Duodenal mucosa (tissue), 2 donors: ENCODE results near the gene CISH.

Source experiments
- H3K27ac ChIP-seq: one replicate; pipeline ENCODE4 v1.7.0; 2013; ENCODE audit warnings: low read depth, low read length
- H3K27me3 ChIP-seq, 2 donors: one replicate each; pipeline ENCODE4 v1.7.0; 2013; ENCODE audit warnings: low read length in 2 of 2, control low read depth in 1 of 2; ENCODE audit not compliant: insufficient read depth in 2 of 2, control insufficient read depth in 1 of 2
- H3K36me3 ChIP-seq, 2 donors: one replicate each; pipeline ENCODE4 v1.7.0; 2013; ENCODE audit warnings: low read length in 2 of 2, control low read depth in 1 of 2; ENCODE audit not compliant: insufficient read depth in 2 of 2, control insufficient read depth in 1 of 2
- H3K4me1 ChIP-seq, 2 donors: one replicate each; pipeline ENCODE4 v1.7.0; 2013; ENCODE audit warnings: low read length in 2 of 2, control low read depth in 1 of 2; ENCODE audit not compliant: insufficient read depth in 2 of 2, control insufficient read depth in 1 of 2
- H3K4me3 ChIP-seq, 2 donors: one replicate each; pipeline ENCODE4 v1.7.0; 2013; ENCODE audit warnings: low read length in 2 of 2, low read depth in 1 of 2
- H3K9ac ChIP-seq, 2 donors: one replicate each; pipeline ENCODE4 v1.7.0; 2013; ENCODE audit warnings: low read length in 2 of 2, low read depth in 1 of 2
- H3K9me3 ChIP-seq, 2 donors: one replicate each; pipeline ENCODE4 v1.7.0; 2013; ENCODE audit warnings: low read length in 2 of 2, control low read depth in 1 of 2; ENCODE audit not compliant: control insufficient read depth in 1 of 2

Gene CISH, protein sequence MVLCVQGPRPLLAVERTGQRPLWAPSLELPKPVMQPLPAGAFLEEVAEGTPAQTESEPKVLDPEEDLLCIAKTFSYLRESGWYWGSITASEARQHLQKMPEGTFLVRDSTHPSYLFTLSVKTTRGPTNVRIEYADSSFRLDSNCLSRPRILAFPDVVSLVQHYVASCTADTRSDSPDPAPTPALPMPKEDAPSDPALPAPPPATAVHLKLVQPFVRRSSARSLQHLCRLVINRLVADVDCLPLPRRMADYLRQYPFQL

DNA sequence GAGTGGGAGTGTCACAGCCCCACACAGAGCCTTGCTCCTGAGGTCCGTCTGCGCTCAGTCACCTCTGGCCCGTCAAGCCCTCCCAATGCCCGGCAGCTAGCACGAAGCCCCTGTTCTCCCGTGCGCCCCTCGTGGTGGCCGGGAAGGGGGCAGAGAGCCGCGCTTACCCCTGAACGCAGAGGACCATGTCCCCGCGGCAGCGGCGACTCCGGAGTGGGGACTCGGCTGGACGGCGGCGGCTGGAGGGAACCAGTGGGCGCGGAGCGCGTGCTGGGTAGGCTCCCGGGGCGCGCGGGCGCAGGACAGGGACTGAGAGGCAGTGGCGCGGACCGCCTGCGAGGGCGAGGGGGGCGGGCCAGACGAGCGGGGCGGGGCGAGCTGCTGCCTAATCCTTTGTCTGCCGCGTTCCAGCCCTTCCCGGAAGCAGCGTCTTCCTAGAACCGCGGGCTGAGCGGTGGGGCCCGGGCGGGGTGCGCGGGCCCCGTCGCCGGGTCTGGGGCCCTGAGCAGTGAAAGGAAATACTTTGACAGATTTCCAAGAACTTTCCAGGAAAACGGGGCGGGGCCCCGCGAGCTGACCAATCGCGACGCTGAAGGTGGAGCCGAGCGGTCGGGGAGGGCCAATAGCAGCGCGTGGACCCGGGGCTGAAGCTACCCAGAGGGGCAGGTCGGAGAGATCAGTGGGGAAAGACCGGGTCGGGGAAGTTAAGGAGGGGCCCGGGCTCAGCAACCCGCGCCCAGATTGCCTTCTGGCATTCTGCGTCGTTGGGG is at the start of gene CISH:
Gene CISH (minus strand): TSS at position 311 of the 770 bp plus-strand sequence. CDS start 124 bp downstream, at position 187.
- peak within 1 kb of the TSS; percentile 89 for H3K27ac ChIP-seq
- H3K27me3 ChIP-seq = no peaks in the 10 kb centered on the region
- no peaks in the 10 kb centered on the region for H3K9me3 ChIP-seq
- peaks cover 22 to 23% of the 10 kb centered on the region in 2 donors for H3K36me3 ChIP-seq
- peak within 1 kb of the TSS; percentile 88 to 97 for H3K9ac ChIP-seq
- peak within 1 kb of the TSS; percentile 89 to 92 for H3K4me3 ChIP-seq
- H3K4me1 ChIP-seq = peaks cover 50 to 67% of the 10 kb centered on the region in 2 donors

DNA sequence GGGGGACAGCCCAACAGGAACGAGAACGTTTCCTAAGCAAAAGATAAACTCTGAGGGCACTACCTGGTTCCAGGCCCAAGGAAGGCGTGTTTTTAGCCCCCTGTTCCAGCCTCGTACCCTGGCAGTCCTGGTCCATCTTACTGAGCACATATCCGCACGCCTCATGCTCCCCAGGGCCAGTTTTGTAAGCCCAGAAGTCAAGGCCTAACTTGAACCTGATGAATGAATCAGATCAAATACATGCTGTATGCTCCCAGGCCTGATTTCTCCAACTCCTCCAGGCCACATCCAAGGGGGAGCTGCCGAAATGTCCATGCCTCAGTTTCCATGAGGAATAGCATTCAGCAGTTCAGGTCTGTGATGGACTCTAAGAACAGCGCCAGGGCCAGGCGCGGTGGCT is 48.8 kb upstream of the CISH start:
- no peak overlapping the region for H3K27ac ChIP-seq
- no peaks in the 10 kb centered on the region for H3K36me3 ChIP-seq
- no peaks in the 10 kb centered on the region for H3K9me3 ChIP-seq
- H3K9ac ChIP-seq = no peak overlapping the region
- peaks cover 0 to 4% of the 10 kb centered on the region in 2 donors for H3K27me3 ChIP-seq
- H3K4me3 ChIP-seq = no peak overlapping the region
- no peaks in the 10 kb centered on the region for H3K4me1 ChIP-seq

DNA sequence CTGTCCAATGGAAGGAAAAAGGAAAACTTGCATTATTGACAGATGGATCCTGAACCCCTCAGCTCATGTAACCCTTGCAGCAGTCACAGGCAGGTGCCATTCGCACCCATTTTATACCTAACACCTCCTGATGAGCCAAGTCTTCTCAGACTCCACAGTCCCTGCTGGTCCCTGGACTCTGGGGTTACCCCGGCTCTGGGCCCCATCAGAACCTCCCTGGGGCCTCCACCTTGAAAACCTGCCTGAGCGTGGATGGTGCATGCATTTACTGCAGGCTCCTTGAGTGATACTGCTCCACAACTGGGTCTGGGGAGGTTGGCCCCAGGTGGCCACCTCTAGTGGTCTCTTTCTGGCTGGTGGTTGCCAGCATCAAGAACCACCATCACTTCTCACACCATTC is 47.3 kb upstream of the CISH start:
- H3K36me3 ChIP-seq = no peaks in the 10 kb centered on the region
- no peaks in the 10 kb centered on the region for H3K27me3 ChIP-seq
- H3K9ac ChIP-seq = no peak overlapping the region
- H3K4me1 ChIP-seq = no peaks in the 10 kb centered on the region
- no peak overlapping the region for H3K27ac ChIP-seq
- H3K4me3 ChIP-seq = no peak overlapping the region
- no peaks in the 10 kb centered on the region for H3K9me3 ChIP-seq

DNA sequence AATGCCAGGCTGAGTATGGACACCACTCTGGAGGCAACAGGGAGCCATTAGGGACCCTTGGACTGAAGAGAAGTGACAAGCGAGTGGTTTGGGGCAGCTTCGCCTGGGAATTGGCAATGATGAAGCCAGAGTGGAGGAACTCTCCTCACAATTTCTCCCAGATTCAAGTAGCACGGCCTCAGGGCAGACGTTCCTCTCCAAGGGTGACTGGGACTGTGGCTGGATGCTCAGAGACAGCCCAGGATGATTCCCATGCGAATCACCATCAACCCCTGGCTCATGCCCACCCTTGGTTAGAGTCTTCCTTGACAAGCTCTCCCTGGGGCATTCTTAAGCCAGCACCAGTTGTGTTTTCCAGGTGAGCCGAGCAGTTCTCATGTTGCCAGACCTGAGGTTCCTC is 46.8 kb upstream of the CISH start:
- H3K36me3 ChIP-seq = no peaks in the 10 kb centered on the region
- H3K27me3 ChIP-seq = no peaks in the 10 kb centered on the region
- no peak overlapping the region for H3K9ac ChIP-seq
- H3K27ac ChIP-seq = no peak overlapping the region
- no peaks in the 10 kb centered on the region for H3K4me1 ChIP-seq
- H3K9me3 ChIP-seq = no peaks in the 10 kb centered on the region
- H3K4me3 ChIP-seq = no peak overlapping the region

DNA sequence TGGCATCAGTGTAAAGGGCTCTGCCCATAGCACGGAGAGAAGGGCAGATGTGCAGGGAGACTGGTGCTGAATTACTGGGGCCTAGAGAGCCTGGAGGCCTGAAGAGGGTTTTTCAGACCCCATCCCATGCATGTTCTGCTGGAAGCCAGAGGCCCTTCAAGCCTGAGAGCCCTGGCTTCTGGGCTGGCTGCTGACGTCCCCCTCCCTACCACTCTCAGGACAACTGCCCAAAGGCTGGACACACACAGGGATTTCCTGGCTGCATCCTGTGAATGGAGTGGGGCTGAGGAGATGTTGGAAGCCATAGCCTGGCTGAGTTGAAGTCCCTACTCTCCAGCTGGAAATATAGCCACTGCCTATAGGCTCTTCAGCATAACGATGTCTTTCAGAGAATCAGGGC is 46.2 kb upstream of the CISH start:
- Histone ChIP-seq H3K4me1 (no peaks in the 10 kb centered on the region), H3K9me3 (no peaks in the 10 kb centered on the region)

DNA sequence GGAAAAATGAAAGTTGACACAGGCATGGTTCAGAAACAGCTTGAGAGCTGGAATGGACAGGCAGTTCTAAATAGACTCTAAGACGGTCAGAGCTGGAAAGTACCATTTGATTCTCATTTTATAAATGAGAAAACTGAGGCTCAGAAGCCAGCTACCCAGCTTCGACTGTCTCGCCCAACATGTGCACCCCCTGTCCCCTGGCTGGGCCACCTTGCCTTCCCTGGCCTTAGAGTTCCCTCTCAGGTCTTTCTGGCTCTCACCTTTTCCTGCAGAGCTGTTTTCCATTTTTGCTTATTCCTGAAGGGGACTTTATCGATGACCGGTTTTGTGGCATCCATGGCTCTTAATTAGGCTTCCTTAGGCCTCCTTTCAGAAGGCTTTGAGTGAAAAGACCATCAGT is 45.8 kb upstream of the CISH start:
- no peak overlapping the region for H3K27ac ChIP-seq
- no peak overlapping the region for H3K4me3 ChIP-seq
- no peaks in the 10 kb centered on the region for H3K36me3 ChIP-seq
- no peaks in the 10 kb centered on the region for H3K4me1 ChIP-seq
- H3K27me3 ChIP-seq = no peaks in the 10 kb centered on the region
- no peak overlapping the region for H3K9ac ChIP-seq
- H3K9me3 ChIP-seq = no peaks in the 10 kb centered on the region

More for the DNA sequence above, 46.2 kb upstream of the CISH start:
- Histone ChIP-seq H3K27me3 (no peaks in the 10 kb centered on the region), H3K36me3 (no peaks in the 10 kb centered on the region), H3K9ac (no peak overlapping the region), H3K4me3 (no peak overlapping the region), H3K27ac (no peak overlapping the region)

DNA sequence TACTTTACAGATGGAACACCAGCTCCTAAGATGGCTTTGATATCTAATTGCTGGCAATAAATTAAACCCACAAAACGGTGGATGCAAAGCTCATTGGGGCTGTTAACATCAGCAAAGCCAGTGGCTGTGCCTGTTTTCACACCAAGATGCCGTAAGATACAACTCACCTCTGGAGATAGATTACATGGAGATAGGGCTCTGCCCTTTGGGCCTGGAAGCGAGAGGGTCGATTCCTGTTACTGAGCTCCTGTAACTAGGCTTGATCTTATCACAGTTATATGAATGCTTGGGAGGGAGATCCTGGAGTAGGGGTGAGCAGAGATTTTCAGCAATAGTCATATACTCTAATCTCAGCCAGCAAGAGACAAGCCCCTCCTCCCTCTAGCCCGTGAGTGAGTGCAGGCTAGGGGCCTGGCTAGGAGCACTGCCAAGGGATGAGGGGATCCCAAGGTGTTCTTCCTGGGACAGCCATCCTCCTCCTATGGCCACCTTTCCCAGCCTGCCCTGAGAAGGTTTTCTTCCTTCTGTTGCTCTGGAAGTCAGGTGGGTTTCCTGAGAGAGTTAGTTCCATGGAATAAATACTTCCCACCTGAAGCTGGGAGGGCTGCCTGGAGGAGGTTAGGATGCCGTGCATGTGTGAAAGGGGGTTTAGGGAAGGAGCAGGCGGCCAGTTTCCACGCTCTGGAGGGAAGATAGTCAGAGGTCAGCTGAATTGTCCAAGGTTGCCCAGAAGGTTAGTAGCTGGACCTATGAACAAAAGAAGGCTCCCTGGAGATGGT is 45.0 kb upstream of the CISH start:
- H3K4me1 ChIP-seq = no peaks in the 10 kb centered on the region
- no peak overlapping the region for H3K4me3 ChIP-seq
- no peak overlapping the region for H3K9ac ChIP-seq
- H3K27me3 ChIP-seq = no peaks in the 10 kb centered on the region
- no peak overlapping the region for H3K27ac ChIP-seq
- no peaks in the 10 kb centered on the region for H3K36me3 ChIP-seq
- H3K9me3 ChIP-seq = no peaks in the 10 kb centered on the region

DNA sequence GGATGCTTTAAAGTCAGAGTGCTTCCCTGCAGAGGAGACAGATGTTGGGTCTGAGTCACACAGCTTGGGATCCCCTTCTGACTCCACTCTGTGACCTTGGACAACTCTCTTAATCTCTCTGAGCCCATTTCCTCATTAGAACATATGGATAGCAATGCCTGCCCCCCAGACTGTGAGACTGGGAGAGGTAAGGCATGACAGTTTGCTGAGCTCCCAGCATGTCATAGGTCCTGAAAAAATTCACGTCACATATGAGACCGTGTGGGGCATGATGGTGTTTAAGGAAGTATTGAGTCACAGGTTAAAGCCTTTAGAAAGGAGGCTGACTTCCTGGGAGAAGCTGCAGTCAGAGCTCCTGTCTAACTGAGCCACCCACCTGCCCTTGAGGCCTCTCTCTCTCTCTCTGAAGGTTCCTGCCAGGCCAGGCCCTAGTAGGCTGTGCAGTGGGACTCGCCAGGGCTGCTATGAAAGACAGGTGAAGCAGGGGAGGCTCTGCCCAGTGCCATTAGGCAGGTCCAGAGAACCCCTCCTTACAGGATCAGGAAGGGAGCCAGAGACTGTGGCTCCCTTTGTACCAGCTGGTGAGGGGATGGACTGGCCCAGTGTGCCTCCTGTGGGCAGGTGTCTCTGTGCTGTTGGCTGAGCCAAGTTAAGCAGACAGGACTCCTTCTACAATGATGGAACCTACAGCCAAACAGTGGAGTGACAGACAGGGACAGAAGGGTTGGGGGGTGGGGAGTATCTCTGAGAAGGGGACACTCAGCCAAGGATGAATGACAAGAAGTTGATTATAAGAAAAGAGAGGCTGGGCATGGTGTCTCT is 43.6 kb upstream of the CISH start:
- no peak overlapping the region for H3K4me3 ChIP-seq
- H3K27me3 ChIP-seq = no peaks in the 10 kb centered on the region
- H3K27ac ChIP-seq = no peak overlapping the region
- no peaks in the 10 kb centered on the region for H3K4me1 ChIP-seq
- H3K36me3 ChIP-seq = no peaks in the 10 kb centered on the region
- no peaks in the 10 kb centered on the region for H3K9me3 ChIP-seq
- H3K9ac ChIP-seq = no peak overlapping the region

DNA sequence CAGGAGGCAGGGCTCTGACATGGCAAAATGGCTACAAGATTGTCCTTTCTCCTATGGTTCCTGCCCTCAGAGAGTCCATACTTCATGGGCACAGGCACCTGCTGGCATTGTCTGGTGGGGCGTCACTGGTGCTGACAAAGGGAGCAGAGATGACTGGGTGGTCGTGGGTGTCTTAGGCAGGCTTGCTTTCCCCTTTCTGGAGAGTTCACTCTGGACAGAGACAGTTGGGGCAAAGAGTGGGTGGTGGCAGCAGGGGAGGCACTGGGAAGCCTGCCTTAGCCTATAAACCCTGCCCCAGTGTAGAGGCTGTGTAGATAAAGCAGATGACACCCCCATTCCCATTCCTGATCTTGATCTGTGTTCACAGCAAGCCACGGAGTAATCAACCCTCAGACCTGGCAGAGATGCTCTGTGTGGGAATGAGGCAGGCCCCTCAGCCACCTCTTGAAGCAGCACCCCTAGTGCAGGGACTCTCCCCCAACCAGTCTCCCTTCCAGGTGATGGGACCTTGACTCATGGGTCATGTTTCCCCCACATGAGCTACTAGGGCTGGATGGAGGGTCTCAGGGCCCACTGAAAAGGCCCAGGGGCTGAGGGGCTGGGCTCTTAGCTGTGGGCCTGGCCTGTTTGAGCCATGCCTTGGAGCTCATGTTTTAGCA is 42.5 kb upstream of the CISH start:
- no peaks in the 10 kb centered on the region for H3K4me1 ChIP-seq
- H3K27ac ChIP-seq = no peak overlapping the region
- no peak overlapping the region for H3K4me3 ChIP-seq
- no peak overlapping the region for H3K9ac ChIP-seq
- H3K27me3 ChIP-seq = no peaks in the 10 kb centered on the region
- H3K36me3 ChIP-seq = peaks cover 0 to under 1% of the 10 kb centered on the region in 2 donors
- no peaks in the 10 kb centered on the region for H3K9me3 ChIP-seq
